OCI-LY7 (cell line): ENCODE results near the gene BPGM. TPM values are rescaled to one million over a fixed set of nuclear protein-coding genes. Genes with fewer than 3 reads are reported as not detected.

Source experiments
- Bru-seq: library from RNA; stranded (reverse); fragments of 400-500 nt; gene quantifications from one replicate; lab custom pipeline; 2021; lab: Mats Ljungman, UMichigan
- BruChase-seq, 2 experiments: library from RNA; stranded (reverse); fragments of 400-500 nt; gene quantifications; one replicate each; lab custom pipeline; 2021; lab: Mats Ljungman, UMichigan
- BruUV-seq: library from RNA; stranded (reverse); fragments of 400-500 nt; replicated peaks from 2 replicates; lab custom pipeline; 2021; lab: Mats Ljungman, UMichigan
- CTCF ChIA-PET: fragments of 300-600 bp; sonication (Branson Sonifier 250); formaldehyde crosslinking; loops from one replicate; lab custom pipeline; 2022; ENCODE audit warnings: antibody characterized with exemption; ENCODE audit not compliant: unreplicated experiment; lab: Charles Lee
- POLR2A ChIA-PET: fragments of 300-600 bp; sonication (Branson Sonifier 250); formaldehyde crosslinking; loops from one replicate; lab custom pipeline; 2022; ENCODE audit warnings: antibody characterized with exemption; lab: Charles Lee
- DNase-seq: peaks from one replicate; pipeline ENCODE4 v3.0.0-alpha.2; 2015; ENCODE audit warnings: low spot score
- H2AFZ ChIP-seq: fragments of 200-600 bp; sonication (generic), shearing (Covaris generic); 2 replicates; pipeline ENCODE4 v1.6.1; 2014; ENCODE audit warnings: mild to moderate bottlenecking, antibody characterized with exemption, low read length, moderate library complexity
- H3K27ac ChIP-seq: fragments of 200-600 bp; sonication (generic); 2 replicates; pipeline ENCODE4 v1.5.1; 2014; ENCODE audit warnings: mixed run types, low read depth, mild to moderate bottlenecking, moderate library complexity, low read length, inconsistent platforms; ENCODE audit not compliant: poor library complexity, severe bottlenecking
- H3K36me3 ChIP-seq: fragments of 200-600 bp; sonication (generic); 2 replicates; pipeline ENCODE4 v1.6.1; 2014; ENCODE audit warnings: mild to moderate bottlenecking, antibody characterized with exemption, low read length, moderate library complexity, mixed read lengths; ENCODE audit not compliant: insufficient read depth
- H3K4me1 ChIP-seq: fragments of 200-600 bp; sonication (generic); 2 replicates; pipeline ENCODE4 v1.5.1; 2014; ENCODE audit warnings: mild to moderate bottlenecking, low read length; ENCODE audit not compliant: insufficient read depth, poor library complexity, severe bottlenecking
- H3K4me2 ChIP-seq: fragments of 200-600 bp; sonication (generic); 2 replicates; pipeline ENCODE4 v1.6.1; 2014; ENCODE audit warnings: mild to moderate bottlenecking, low read length
- H3K4me3 ChIP-seq: fragments of 200-600 bp; sonication (generic); 2 replicates; pipeline ENCODE4 v1.5.1; 2014; ENCODE audit warnings: mild to moderate bottlenecking, low read depth, low read length; ENCODE audit not compliant: poor library complexity, severe bottlenecking
- H3K79me2 ChIP-seq: fragments of 200-600 bp; sonication (generic); 2 replicates; pipeline ENCODE4 v1.6.1; 2016; ENCODE audit warnings: low read depth, mild to moderate bottlenecking, low read length, moderate library complexity, mixed read lengths; ENCODE audit not compliant: insufficient read depth
- H3K9me2 ChIP-seq: fragments of 200-600 bp; sonication (generic); 2 replicates; pipeline ENCODE4 v1.6.1; 2016; ENCODE audit warnings: mild to moderate bottlenecking, low read length, mixed read lengths; ENCODE audit not compliant: insufficient read depth
- H3K9me3 ChIP-seq: fragments of 200-600 bp; sonication (generic); 2 replicates; pipeline ENCODE4 v1.6.1; 2014; ENCODE audit warnings: mild to moderate bottlenecking, mixed run types, low read length, mixed read lengths
- H4K20me1 ChIP-seq: fragments of 200-600 bp; sonication (generic); 2 replicates; pipeline ENCODE4 v1.6.1; 2014; ENCODE audit warnings: mild to moderate bottlenecking, antibody characterized with exemption, low read length, moderate library complexity, mixed read lengths; ENCODE audit not compliant: insufficient read depth
- CTCF ChIP-seq: fragments of 200-600 bp; sonication (generic); conservative IDR thresholded peaks from 2 replicates; pipeline ENCODE4 v1.5.1; 2014; ENCODE audit warnings: mild to moderate bottlenecking, antibody characterized with exemption, low read length, moderate library complexity, mixed read lengths
- EZH2phosphoT487 ChIP-seq: fragments of 200-600 bp; sonication (generic); IDR thresholded peaks from 2 replicates; pipeline ENCODE4 v1.6.1; 2018; ENCODE audit warnings: low read depth, borderline replicate concordance, mild to moderate bottlenecking, mixed run types, antibody characterized with exemption, low read length, moderate library complexity, mixed read lengths
- intact Hi-C: fragments of 100-400 bp; cut with micrococcal nuclease; formaldehyde crosslinking; loops from one replicate; pipeline ENCODE4 v1.10.0; 2022; ENCODE audit not compliant: unreplicated experiment
- long read RNA-seq: library from polyadenylated mRNA; stranded (forward); transcript quantifications from one replicate; pipeline ENCODE4 v2.0.0, GENCODE V29; 2022
- total RNA-seq, 2 experiments: library from RNA; depleted of rRNA in 1 of 2; stranded (reverse); fragments of >200 nt in 1 of 2; shearing (Covaris generic) in 1 of 2; gene quantifications; 2 replicates each; pipeline ENCODE4 v1.2.3, GENCODE V29; 2014 to 2022

The BPGM gene
- 18.7 and 23.5 TPM in 2 replicates for total RNA-seq (2014; rRNA removed; shearing (Covaris generic))
- total RNA-seq (2022), result 16.6 and 20.6 TPM in 2 replicates
- percentile 74 among the genes with signal in this experiment for Bru-seq, nascent RNA
- percentile 48 among the genes with signal in this experiment for BruChase-seq, experiment 1, labeled RNA remaining after a 6-hour chase
- percentile 63 among the genes with signal in this experiment for BruChase-seq, experiment 2, labeled RNA remaining after a 2-hour chase
- long read RNA-seq, transcript BPGM-201 (3 exons, 1,753 nt), result major isoform, 22 of 31 reads
- long read RNA-seq, partial matches to known transcripts, result 3 of 31 reads
- long read RNA-seq, other reads (novel, unspliced or antisense), result 2 of 31 reads

DNA sequence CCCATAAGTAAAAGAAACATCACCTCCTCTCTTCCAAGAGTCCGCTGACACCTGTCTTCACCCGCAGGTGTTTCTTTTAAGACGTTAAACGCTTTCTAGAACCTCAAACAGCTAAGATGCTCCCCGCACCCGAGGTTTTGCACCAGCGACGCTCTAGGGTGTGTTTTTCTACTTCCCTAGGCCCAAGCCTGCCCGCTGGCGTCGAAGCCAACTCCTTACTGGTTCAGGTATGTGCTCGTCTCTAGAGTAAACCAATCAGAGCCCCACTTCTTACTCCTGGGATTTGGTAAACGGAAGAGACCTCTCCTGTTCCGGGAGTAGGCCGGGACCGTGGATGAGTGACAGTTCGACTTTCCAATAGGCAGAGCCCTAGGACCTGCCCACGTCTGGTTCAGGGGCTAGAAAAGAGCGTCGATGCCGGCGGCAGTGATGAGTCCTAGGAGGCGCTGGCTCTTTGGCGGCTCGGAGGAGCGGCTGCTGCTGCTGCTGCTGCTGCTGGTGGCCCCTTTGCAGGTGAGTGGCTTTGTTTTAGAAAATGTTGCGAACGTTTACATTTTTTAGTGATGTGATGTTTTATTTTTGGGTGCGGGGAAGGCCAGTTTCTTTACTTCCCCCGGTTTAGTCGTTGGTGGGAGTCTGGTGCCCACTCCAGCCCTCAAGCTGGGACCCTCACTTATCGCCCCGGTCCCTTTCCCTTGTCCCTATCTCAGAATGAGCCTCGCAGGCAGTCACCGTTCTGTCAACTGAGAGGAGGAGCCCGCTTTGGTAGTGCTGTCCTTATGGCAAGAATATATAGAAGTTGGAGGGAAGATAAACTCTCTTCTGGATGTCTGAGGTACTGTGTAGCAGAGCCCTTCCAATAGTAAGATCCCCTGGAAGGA is at the start of gene BPGM:
BPGM (plus strand) TSS at position 429 of the 881 bp plus-strand sequence. CDS start 14,655 bp downstream, outside the sequence.
- Histone ChIP-seq H3K79me2 (peaks cover 38% of the 10 kb centered on the region; the same call in 1 of the 2 replicates), H4K20me1 (no peaks in the 10 kb centered on the region), H3K9me2 (no peaks in the 10 kb centered on the region), H3K4me1 (peaks cover 39% of the 10 kb centered on the region), H3K36me3 (0 out of 2 replicates have a peak, but pooled peaks cover 6% of the 10 kb centered on the region), H3K4me2 (peak within 1 kb of the TSS; percentile 94), H2AFZ (peak within 1 kb of the TSS; percentile 93), H3K27ac (peak within 1 kb of the TSS; percentile 76), H3K4me3 (peak within 1 kb of the TSS; percentile 90), H3K9me3 (no peaks in the 10 kb centered on the region)
- intact Hi-C loops, result loop anchor here (2.0 to 10.0 kb wide), 6 partner anchors 121 to 1708 kb away; partner anchors contain the start of genes AGBL3, AKR1B1, CYREN and NUP205
- no TSS peak for BruUV-seq
- ChIA-PET CTCF (interaction anchor here (0.6 to 2.0 kb wide), 3 partner anchors 11 to 346 kb away, joined by 3 to 7 read pairs (median 7); no protein-coding TSS in a partner anchor), POLR2A (interaction anchor here (0.6 to 6.9 kb wide), 20 partner anchors 11 to 713 kb away, joined by 3 to 81 read pairs (median 3); partner anchors contain the start of genes AGBL3 and AKR1B1)
- DNase-seq, result peak; percentile 99
- TF ChIP-seq EZH2phosphoT487, result no peak
- peak; percentile 63 for TF ChIP-seq CTCF

DNA sequence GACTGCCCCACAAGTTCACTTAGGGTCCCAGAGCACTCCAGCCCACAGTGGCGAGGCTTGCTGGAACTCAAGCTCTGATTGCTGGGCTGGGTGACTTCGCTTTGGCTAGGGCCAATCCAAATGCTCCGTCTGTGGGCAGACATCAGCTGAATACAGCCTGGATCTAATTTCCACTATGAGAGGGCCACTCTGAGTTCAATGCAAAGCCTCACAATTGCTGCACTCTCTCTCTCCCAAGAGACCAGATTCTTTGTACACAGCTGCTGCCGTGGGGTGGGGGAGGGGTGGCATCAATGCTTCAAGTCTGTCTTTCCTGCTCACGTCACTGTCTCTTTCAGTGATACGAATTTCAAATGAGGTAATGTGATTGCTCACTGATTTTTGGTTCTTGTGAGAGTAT is 47.3 kb upstream of the BPGM start:
- no peak for DNase-seq
- Histone ChIP-seq H3K4me1 (no peaks in the 10 kb centered on the region), H3K9me2 (no peaks in the 10 kb centered on the region), H4K20me1 (no peaks in the 10 kb centered on the region), H3K9me3 (no peaks in the 10 kb centered on the region), H3K27ac (no peak overlapping the region), H3K36me3 (no peaks in the 10 kb centered on the region), H3K79me2 (no peaks in the 10 kb centered on the region), H2AFZ (no peak overlapping the region), H3K4me3 (no peak overlapping the region), H3K4me2 (no peak overlapping the region)
- POLR2A ChIA-PET, result no interaction called here
- TF ChIP-seq EZH2phosphoT487 (no peak), CTCF (no peak)
- BruUV-seq, result no TSS peak
- intact Hi-C loops, result no loop called here
- CTCF ChIA-PET, result no interaction called here
